GM13976 (cell line): ENCODE data around the gene RPL13A.

Source experiments
- DNase-seq: peaks from one replicate; pipeline ENCODE4 v3.0.0; 2012; ENCODE audit warnings: low spot score
- in situ Hi-C: fragments of 300-500 bp; cut with MboI; formaldehyde crosslinking; loops from one replicate; pipeline ENCODE4 v1.12.0; 2022; ENCODE audit warnings: low sequenced_read_pairs, mixed read lengths, inconsistent platforms; ENCODE audit not compliant: unreplicated experiment
- TF ChIP-seq, protein P1 (sequence below): IDR thresholded peaks from 2 replicates; pipeline ENCODE4 v1.5.1; 2012; ENCODE audit warnings: borderline replicate concordance, mild to moderate bottlenecking; ENCODE audit not compliant: insufficient read depth; ENCODE audit errors: extremely low read depth, missing control alignments, control extremely low read depth

The RPL13A gene

DNA sequence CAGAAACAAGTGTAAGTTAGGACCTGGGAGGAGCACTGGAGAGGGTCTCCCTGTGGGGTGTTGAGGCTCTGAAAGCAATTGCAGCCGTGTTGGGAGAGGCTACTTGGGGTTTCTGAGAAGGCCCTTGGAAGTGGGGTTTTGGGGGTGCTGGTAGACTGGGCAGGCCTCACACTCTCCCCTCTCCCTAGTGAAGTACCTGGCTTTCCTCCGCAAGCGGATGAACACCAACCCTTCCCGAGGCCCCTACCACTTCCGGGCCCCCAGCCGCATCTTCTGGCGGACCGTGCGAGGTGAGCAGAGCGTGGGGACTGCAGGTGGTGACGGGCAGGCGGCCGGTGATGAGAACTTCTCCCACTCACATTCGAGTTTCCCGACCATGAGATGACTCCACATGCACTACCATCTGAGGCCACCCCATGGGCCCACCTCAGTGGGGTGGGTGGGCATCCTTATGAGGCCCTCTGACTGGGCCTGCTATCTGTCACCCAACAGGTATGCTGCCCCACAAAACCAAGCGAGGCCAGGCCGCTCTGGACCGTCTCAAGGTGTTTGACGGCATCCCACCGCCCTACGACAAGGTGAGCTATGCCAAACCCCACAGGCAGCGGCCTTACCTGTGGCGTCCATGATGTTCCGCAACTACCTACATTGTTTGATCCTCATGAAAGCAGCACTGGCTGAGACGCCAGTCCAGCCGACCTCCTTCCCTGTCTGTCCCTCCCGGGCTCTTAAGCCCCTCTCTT lies 3.0 kb downstream of the RPL13A start:
- in situ Hi-C loops: no loop called here
- TF ChIP-seq, protein P1, sequence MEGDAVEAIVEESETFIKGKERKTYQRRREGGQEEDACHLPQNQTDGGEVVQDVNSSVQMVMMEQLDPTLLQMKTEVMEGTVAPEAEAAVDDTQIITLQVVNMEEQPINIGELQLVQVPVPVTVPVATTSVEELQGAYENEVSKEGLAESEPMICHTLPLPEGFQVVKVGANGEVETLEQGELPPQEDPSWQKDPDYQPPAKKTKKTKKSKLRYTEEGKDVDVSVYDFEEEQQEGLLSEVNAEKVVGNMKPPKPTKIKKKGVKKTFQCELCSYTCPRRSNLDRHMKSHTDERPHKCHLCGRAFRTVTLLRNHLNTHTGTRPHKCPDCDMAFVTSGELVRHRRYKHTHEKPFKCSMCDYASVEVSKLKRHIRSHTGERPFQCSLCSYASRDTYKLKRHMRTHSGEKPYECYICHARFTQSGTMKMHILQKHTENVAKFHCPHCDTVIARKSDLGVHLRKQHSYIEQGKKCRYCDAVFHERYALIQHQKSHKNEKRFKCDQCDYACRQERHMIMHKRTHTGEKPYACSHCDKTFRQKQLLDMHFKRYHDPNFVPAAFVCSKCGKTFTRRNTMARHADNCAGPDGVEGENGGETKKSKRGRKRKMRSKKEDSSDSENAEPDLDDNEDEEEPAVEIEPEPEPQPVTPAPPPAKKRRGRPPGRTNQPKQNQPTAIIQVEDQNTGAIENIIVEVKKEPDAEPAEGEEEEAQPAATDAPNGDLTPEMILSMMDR: no peak
- DNase-seq: no peak

- in situ Hi-C loops: no loop called here
- no peak for DNase-seq
- TF ChIP-seq, protein P1: no peak
Measured at GRCh38 chr19:49491030-49491803, 3.8 kb downstream of the RPL13A start.

GRCh38 chr19:49491804-49492572 lies 4.6 kb downstream of the RPL13A start:
- in situ Hi-C loops: no loop called here
- no peak for DNase-seq
- TF ChIP-seq, protein P1: no peak

- TF ChIP-seq, protein P1: no peak
- in situ Hi-C loops: no loop called here
- no peak for DNase-seq
Measured at GRCh38 chr19:49492573-49493405, 5.4 kb downstream of the RPL13A start.

DNA sequence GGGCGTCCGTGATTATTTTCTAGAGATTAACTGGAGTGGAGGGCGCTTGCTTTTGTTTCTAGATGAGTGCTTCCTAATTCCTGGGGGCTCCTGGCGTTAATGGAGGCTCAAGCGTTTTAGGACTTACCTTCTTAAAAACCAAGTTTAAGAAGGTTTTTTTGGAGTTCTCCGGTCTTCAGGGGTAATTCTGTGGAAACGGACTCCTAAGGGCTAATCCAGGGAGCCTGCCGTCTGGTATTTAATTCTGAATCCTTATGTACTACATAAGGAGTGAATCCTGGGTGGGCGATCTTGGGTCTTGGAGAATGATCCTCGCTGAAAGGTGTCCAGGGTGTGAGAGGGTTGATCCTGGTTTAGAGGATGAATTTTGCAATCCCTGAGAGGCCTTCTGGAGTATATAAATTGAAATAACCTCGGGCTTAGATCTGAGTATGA lies 9.2 kb downstream of the RPL13A start:
- no peak for DNase-seq
- in situ Hi-C loops: no loop called here
- TF ChIP-seq, protein P1: no peak
